Type B pancreatic cell (in vitro differentiated cells): ENCODE results near the gene CRACR2A. TPM values are rescaled to one million over a fixed set of nuclear protein-coding genes. Genes with fewer than 3 reads are reported as not detected.

Experiments
- DNase-seq: peaks from one replicate; pipeline ENCODE4 v3.0.0; 2021; ENCODE audit warnings: mixed read lengths; ENCODE audit not compliant: unreplicated experiment; ENCODE audit errors: extremely low spot score
- H3K27ac Mint-ChIP-seq: 2 replicates; pipeline ENCODE4 v1.8.0; 2021; ENCODE audit warnings: mild to moderate bottlenecking, mixed read lengths
- H3K27me3 Mint-ChIP-seq: 2 replicates; pipeline ENCODE4 v1.8.0; 2021; ENCODE audit warnings: mixed read lengths
- H3K36me3 Mint-ChIP-seq: 2 replicates; pipeline ENCODE4 v1.8.0; 2021; ENCODE audit warnings: mixed read lengths
- H3K4me1 Mint-ChIP-seq: one replicate; pipeline ENCODE4 v1.8.0; 2021; ENCODE audit warnings: mixed read lengths; ENCODE audit not compliant: unreplicated experiment
- H3K4me3 Mint-ChIP-seq: 2 replicates; pipeline ENCODE4 v1.8.0; 2021; ENCODE audit warnings: mild to moderate bottlenecking, mixed read lengths
- H3K9me3 Mint-ChIP-seq: 2 replicates; pipeline ENCODE4 v1.8.0; 2021; ENCODE audit warnings: mixed read lengths
- total RNA-seq: library from RNA; stranded (reverse); gene quantifications from 2 replicates; pipeline ENCODE4 v1.2.1, GENCODE V29; 2021; ENCODE audit warnings: low replicate concordance
- TF ChIP-seq, protein P1 (sequence below): fragments of 200-600 bp; sonication (generic); conservative IDR thresholded peaks from 2 replicates; pipeline ENCODE4 v1.5.0; 2021; ENCODE audit warnings: antibody characterized with exemption, mild to moderate bottlenecking

The CRACR2A gene
- total RNA-seq, 1 donor from 2014 or later, result 1.9 TPM

DNA sequence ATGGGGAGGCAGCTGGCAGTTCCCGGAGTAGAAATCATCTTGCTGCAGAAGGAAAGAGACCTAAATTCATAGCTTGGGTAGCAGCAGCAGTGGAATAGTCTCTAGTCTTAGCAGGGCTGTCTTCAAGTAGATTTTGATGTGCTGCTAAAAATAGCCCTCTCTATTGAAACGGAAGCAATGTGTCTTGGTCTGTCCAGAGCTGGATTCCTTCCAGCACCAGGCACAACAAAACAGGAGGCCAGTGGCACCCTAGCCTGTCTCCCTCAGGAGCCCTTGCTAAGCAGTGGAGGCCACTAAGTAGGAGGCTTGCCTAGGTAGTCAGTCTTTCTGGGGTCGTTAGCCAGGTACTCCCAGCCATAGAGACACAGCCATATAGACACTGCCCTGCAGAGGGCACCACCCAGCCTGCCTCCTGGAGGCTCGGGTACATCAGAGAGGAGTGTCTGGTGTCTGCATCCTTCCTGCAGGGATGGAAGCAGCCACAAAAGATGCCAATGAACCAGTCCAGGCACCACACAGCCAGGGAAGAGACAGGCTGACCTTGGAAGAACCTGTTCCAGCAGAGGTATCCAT is 97.5 kb downstream of the CRACR2A start:
- DNase-seq, result no peak
- Mint-ChIP-seq H3K4me3 (no peak overlapping the region), H3K27ac (no peak overlapping the region), H3K27me3 (peaks cover 42% of the 10 kb centered on the region), H3K4me1 (peaks cover 6% of the 10 kb centered on the region), H3K9me3 (no peaks in the 10 kb centered on the region), H3K36me3 (no peaks in the 10 kb centered on the region)
- TF ChIP-seq, protein P1, sequence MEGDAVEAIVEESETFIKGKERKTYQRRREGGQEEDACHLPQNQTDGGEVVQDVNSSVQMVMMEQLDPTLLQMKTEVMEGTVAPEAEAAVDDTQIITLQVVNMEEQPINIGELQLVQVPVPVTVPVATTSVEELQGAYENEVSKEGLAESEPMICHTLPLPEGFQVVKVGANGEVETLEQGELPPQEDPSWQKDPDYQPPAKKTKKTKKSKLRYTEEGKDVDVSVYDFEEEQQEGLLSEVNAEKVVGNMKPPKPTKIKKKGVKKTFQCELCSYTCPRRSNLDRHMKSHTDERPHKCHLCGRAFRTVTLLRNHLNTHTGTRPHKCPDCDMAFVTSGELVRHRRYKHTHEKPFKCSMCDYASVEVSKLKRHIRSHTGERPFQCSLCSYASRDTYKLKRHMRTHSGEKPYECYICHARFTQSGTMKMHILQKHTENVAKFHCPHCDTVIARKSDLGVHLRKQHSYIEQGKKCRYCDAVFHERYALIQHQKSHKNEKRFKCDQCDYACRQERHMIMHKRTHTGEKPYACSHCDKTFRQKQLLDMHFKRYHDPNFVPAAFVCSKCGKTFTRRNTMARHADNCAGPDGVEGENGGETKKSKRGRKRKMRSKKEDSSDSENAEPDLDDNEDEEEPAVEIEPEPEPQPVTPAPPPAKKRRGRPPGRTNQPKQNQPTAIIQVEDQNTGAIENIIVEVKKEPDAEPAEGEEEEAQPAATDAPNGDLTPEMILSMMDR, result peak; percentile 51

- Mint-ChIP-seq H3K4me3 (no peak overlapping the region), H3K4me1 (peaks cover 6% of the 10 kb centered on the region), H3K27ac (no peak overlapping the region), H3K9me3 (no peaks in the 10 kb centered on the region), H3K36me3 (no peaks in the 10 kb centered on the region), H3K27me3 (peaks cover 45% of the 10 kb centered on the region)
- TF ChIP-seq, protein P1, result no peak
- no peak for DNase-seq
These were observed 101.1 kb downstream of the CRACR2A start for GRCh38 chr12:3651585-3652424.

GRCh38 chr12:3647504-3647903 is 105.4 kb downstream of the CRACR2A start:
- no peak for DNase-seq
- Mint-ChIP-seq H3K4me3 (no peak overlapping the region), H3K36me3 (no peaks in the 10 kb centered on the region), H3K9me3 (no peaks in the 10 kb centered on the region), H3K4me1 (peaks cover 6% of the 10 kb centered on the region), H3K27ac (no peak overlapping the region), H3K27me3 (peaks cover 45% of the 10 kb centered on the region)
- TF ChIP-seq, protein P1, result no peak

DNA sequence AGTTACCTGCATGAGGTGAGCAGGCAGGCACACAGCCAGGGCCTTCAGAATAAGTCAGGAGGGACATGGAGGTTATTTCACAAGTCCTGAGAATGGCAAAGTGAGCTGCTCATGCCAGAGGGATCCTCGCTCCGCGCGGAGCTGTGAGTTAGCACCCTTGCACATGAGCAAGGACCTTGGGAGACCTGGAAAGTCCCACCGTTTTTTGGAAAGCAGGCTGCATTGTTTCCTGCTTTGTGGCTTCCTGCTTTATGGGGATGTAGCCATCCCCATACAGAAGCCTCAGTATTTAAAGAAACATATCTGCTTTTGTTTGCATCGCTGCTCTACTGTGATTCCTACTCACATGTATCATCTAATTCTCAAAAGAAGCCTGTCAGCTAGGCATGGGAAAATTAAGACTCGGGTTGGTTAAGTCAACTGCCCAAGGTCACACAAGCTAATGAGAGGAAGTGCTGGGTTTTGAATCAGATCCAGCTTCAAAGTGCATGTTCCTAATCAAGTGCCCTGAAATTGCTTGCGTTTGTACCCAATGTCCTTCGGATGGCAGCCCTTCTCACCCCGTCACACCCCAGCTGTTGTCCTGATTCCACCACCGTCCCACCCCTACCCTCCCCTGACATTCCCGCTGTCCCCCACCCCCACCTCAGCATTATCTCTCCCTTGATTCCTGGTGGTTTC is 106.2 kb downstream of the CRACR2A start:
- H3K27ac Mint-ChIP-seq, result no peak overlapping the region
- TF ChIP-seq, protein P1, result no peak
- no peak overlapping the region for H3K4me3 Mint-ChIP-seq
- H3K27me3 Mint-ChIP-seq, result peaks cover 47% of the 10 kb centered on the region
- no peak for DNase-seq
- H3K36me3 Mint-ChIP-seq, result no peaks in the 10 kb centered on the region
- no peaks in the 10 kb centered on the region for H3K9me3 Mint-ChIP-seq
- H3K4me1 Mint-ChIP-seq, result peaks cover 4% of the 10 kb centered on the region

DNA sequence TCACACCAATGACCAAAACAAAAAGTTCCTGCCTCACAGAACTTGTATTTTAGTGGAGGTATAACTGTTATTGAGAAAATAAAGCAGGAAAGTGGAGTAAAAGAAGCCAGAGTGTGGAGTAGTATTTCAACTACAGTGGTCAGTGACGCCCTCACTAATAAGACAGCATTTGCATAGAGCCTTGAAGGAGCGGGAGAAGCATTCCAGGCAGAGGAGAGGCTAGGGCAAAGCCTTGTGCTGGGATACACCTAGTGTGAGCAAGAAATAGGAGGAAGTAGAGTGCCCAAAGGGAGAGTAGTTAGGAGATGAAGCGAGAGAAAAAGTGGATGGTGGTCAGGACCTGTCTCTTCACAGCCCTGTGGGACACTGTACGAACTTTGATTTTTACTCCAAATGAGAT is 107.8 kb downstream of the CRACR2A start:
- H3K9me3 Mint-ChIP-seq, result no peaks in the 10 kb centered on the region
- H3K4me1 Mint-ChIP-seq, result no peaks in the 10 kb centered on the region
- no peak overlapping the region for H3K27ac Mint-ChIP-seq
- TF ChIP-seq, protein P1, result no peak
- no peak overlapping the region for H3K4me3 Mint-ChIP-seq
- no peak for DNase-seq
- no peaks in the 10 kb centered on the region for H3K36me3 Mint-ChIP-seq
- H3K27me3 Mint-ChIP-seq, result peaks cover 53% of the 10 kb centered on the region
